H9 (cell line): ENCODE measurements around the gene FBRSL1. TPM values are rescaled to one million over a fixed set of nuclear protein-coding genes. Genes with fewer than 3 reads are reported as not detected.

Experiments used
- DNase-seq: peaks from one replicate; pipeline ENCODE4 v3.0.0-alpha.2; 2017
- H2AFZ ChIP-seq: one replicate; pipeline ENCODE4 v1.6.1; 2013; ENCODE audit warnings: mild to moderate bottlenecking, low read length, control low read depth, moderate library complexity
- H2AK5ac ChIP-seq: 2 replicates; pipeline ENCODE4 v1.6.1; 2013; ENCODE audit warnings: low read length, control low read depth, mixed read lengths; ENCODE audit not compliant: insufficient read length
- H2BK120ac ChIP-seq: one replicate; pipeline ENCODE4 v1.6.1; 2013; ENCODE audit warnings: low read depth, mild to moderate bottlenecking, low read length, control low read depth, inconsistent platforms; ENCODE audit not compliant: poor library complexity, severe bottlenecking
- H2BK12ac ChIP-seq: 2 replicates; pipeline ENCODE4 v1.6.1; 2013; ENCODE audit warnings: low read length, control low read depth, mixed read lengths, low read depth; ENCODE audit not compliant: insufficient read length
- H2BK15ac ChIP-seq: 2 replicates; pipeline ENCODE4 v1.6.1; 2013; ENCODE audit warnings: low read depth, low read length, control low read depth
- H2BK20ac ChIP-seq: one replicate; pipeline ENCODE4 v1.6.1; 2013; ENCODE audit warnings: low read depth, mild to moderate bottlenecking, low read length, control low read depth, inconsistent platforms; ENCODE audit not compliant: poor library complexity, severe bottlenecking
- H2BK5ac ChIP-seq: 2 replicates; pipeline ENCODE4 v1.6.1; 2013; ENCODE audit warnings: low read length, control low read depth, mixed read lengths; ENCODE audit not compliant: insufficient read length
- H3K14ac ChIP-seq: 2 replicates; pipeline ENCODE4 v1.6.1; 2013; ENCODE audit warnings: low read length, control low read depth; ENCODE audit not compliant: insufficient read depth
- H3K18ac ChIP-seq: 2 replicates; pipeline ENCODE4 v1.6.1; 2013; ENCODE audit warnings: low read depth, mild to moderate bottlenecking, mixed read lengths, low read length, control low read depth; ENCODE audit not compliant: insufficient read length
- H3K23ac ChIP-seq: 2 replicates; pipeline ENCODE4 v1.6.1; 2013; ENCODE audit warnings: low read length, control low read depth, mixed read lengths, low read depth; ENCODE audit not compliant: insufficient read length
- H3K23me2 ChIP-seq: 2 replicates; pipeline ENCODE4 v1.6.1; 2013; ENCODE audit warnings: low read depth, mild to moderate bottlenecking, mixed read lengths, low read length, control low read depth; ENCODE audit not compliant: insufficient read length, poor library complexity, severe bottlenecking
- H3K27ac ChIP-seq: 2 replicates; pipeline ENCODE4 v1.5.1; 2013; ENCODE audit warnings: low read length, control low read depth, mixed read lengths, low read depth; ENCODE audit not compliant: insufficient read length
- H3K27me3 ChIP-seq: 2 replicates; pipeline ENCODE4 v1.6.1; 2013; ENCODE audit warnings: low read length, control low read depth, inconsistent platforms; ENCODE audit not compliant: insufficient read depth
- H3K4ac ChIP-seq: 2 replicates; pipeline ENCODE4 v1.6.1; 2013; ENCODE audit warnings: low read depth, mild to moderate bottlenecking, control low read depth, inconsistent platforms, low read length, moderate library complexity
- H3K4me1 ChIP-seq: 2 replicates; pipeline ENCODE4 v1.6.1; 2013; ENCODE audit warnings: low read length, control low read depth, inconsistent platforms; ENCODE audit not compliant: insufficient read depth
- H3K4me2 ChIP-seq: 2 replicates; pipeline ENCODE4 v1.6.1; 2013; ENCODE audit warnings: low read length, control low read depth, mixed read lengths; ENCODE audit not compliant: insufficient read length, insufficient read depth
- H3K56ac ChIP-seq: 2 replicates; pipeline ENCODE4 v1.6.1; 2013; ENCODE audit warnings: low read depth, mild to moderate bottlenecking, mixed read lengths, low read length, control low read depth; ENCODE audit not compliant: insufficient read length
- H3K79me1 ChIP-seq: 2 replicates; pipeline ENCODE4 v1.6.1; 2013; ENCODE audit warnings: low read depth, mild to moderate bottlenecking, moderate library complexity, low read length, control low read depth, inconsistent platforms; ENCODE audit not compliant: insufficient read depth, poor library complexity, severe bottlenecking
- H3K79me2 ChIP-seq: 2 replicates; pipeline ENCODE4 v1.6.1; 2013; ENCODE audit warnings: low read length, control low read depth, inconsistent platforms; ENCODE audit not compliant: insufficient read depth
- H3K9ac ChIP-seq: 2 replicates; pipeline ENCODE4 v1.6.1; 2013; ENCODE audit warnings: low read length, control low read depth, mixed read lengths; ENCODE audit not compliant: insufficient read length; ENCODE audit errors: extremely low read depth
- H3K9me3 ChIP-seq: one replicate; pipeline ENCODE4 v1.6.1; 2013; ENCODE audit warnings: low read depth, low read length, inconsistent platforms; ENCODE audit not compliant: control insufficient read depth
- H3T11ph ChIP-seq: one replicate; pipeline ENCODE4 v1.6.1; 2013; ENCODE audit warnings: mild to moderate bottlenecking, low read length, control low read depth, inconsistent platforms
- H4K20me1 ChIP-seq: one replicate; pipeline ENCODE4 v1.6.1; 2013; ENCODE audit not compliant: control insufficient read depth, insufficient read length, insufficient read depth
- H4K5ac ChIP-seq: 2 replicates; pipeline ENCODE4 v1.6.1; 2013; ENCODE audit warnings: low read depth, mild to moderate bottlenecking, mixed read lengths, low read length, control low read depth; ENCODE audit not compliant: insufficient read length
- H4K8ac ChIP-seq: replicated peaks from 2 replicates; pipeline ENCODE4 v1.6.1; 2013; ENCODE audit warnings: low read length, control low read depth, mixed read lengths, low read depth; ENCODE audit not compliant: insufficient read length
- H4K91ac ChIP-seq: 2 replicates; pipeline ENCODE4 v1.6.1; 2013; ENCODE audit warnings: low read depth, mild to moderate bottlenecking, moderate library complexity, mixed read lengths, low read length, control low read depth; ENCODE audit not compliant: insufficient read length
- H3K27ac Mint-ChIP-seq, 3 experiments: 2 replicates in 2 of 3; 3 replicates in 1 of 3; pipeline ENCODE4 v1.8.0; 2020 to 2021; ENCODE audit warnings: mixed read lengths in 3 of 3, mild to moderate bottlenecking in 1 of 3, moderate library complexity in 1 of 3
- H3K27me3 Mint-ChIP-seq: 2 replicates; pipeline ENCODE4 v1.8.0; 2021; ENCODE audit warnings: low read depth, mild to moderate bottlenecking, moderate library complexity, mixed read lengths
- H3K36me3 Mint-ChIP-seq, 3 experiments: 2 replicates in 2 of 3; 3 replicates in 1 of 3; pipeline ENCODE4 v1.8.0; 2020 to 2021; ENCODE audit warnings: low read depth in 3 of 3, mixed read lengths in 3 of 3; ENCODE audit not compliant: insufficient read depth in 1 of 3
- H3K4me1 Mint-ChIP-seq, 2 experiments: 2 replicates each; pipeline ENCODE4 v1.8.0; 2020; ENCODE audit warnings: mixed read lengths in 2 of 2
- H3K4me3 Mint-ChIP-seq, 2 experiments: 2 replicates in 1 of 2; 3 replicates in 1 of 2; pipeline ENCODE4 v1.8.0; 2020 to 2021; ENCODE audit warnings: mild to moderate bottlenecking in 2 of 2, mixed read lengths in 2 of 2, moderate library complexity in 1 of 2
- H3K9me3 Mint-ChIP-seq, 2 experiments: 2 replicates in 1 of 2; 3 replicates in 1 of 2; pipeline ENCODE4 v1.8.0; 2020; ENCODE audit warnings: mild to moderate bottlenecking in 2 of 2, mixed read lengths in 2 of 2, moderate library complexity in 1 of 2
- WGBS: extraction: QIAGEN DNeasy Blood & Tissue Kit; methylation state at CpG from one replicate; pipeline ENCODE4 v1.1.7; 2013; ENCODE audit warnings: missing lambda C conversion rate, low lambda C conversion rate, mixed read lengths; ENCODE audit not compliant: insufficient read length; ENCODE audit errors: extremely low coverage; 5-methylcytosine and 5-hydroxymethylcytosine counted together
- total RNA-seq: library from RNA; stranded (reverse); gene quantifications from 2 replicates; pipeline ENCODE4 v1.2.1, GENCODE V29; 2021
- TF ChIP-seq, protein P1 (sequence below): fragments of 200-600 bp; sonication (generic); conservative IDR thresholded peaks from 3 replicates; pipeline ENCODE4 v1.8.0; 2021; ENCODE audit warnings: antibody characterized with exemption, mild to moderate bottlenecking

The FBRSL1 gene
- total RNA-seq, 1 experiment from 2014 or later = 90.8 TPM

DNA sequence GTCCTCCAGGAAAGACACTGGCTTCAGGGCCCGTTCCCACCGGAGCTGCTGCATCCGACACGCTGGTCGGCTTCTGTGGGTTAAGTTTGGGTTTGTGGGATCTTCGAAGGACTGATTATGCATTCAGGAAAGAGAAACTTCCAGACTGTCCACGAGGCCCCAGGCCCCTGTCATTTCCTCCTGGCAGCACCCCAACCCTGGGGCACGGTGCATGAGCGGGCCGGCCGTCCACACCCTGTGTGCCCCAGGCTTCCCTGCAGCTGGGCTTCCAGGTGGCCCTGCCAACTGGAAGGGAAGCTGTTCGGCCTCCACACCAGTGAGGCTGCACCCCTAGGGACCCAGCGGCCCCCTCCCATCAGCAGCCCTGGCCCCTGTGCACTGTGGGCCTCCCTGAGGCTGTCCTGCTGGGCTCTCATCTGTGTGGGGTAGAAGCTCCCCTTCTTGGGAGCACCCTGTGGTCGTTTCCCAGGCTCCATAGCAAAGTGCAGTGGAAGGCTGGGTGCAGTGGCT lies 9.3 kb upstream of the FBRSL1 start:
- Histone ChIP-seq H3K4me1 (no peaks in the 10 kb centered on the region), H3K4me2 (no peak overlapping the region), H2BK15ac (no peak overlapping the region), H2BK120ac (no peak overlapping the region), H4K91ac (no peak overlapping the region), H3K27ac (no peak overlapping the region), H4K20me1 (no peaks in the 10 kb centered on the region), H2BK5ac (no peak overlapping the region), H3K9ac (no peak overlapping the region), H2BK20ac (no peak overlapping the region), H3K18ac (no peak overlapping the region), H4K8ac (no peak overlapping the region), H2BK12ac (no peak overlapping the region), H2AK5ac (no peak overlapping the region), H3K56ac (no peak overlapping the region), H3K79me1 (no peaks in the 10 kb centered on the region), H2AFZ (no peak overlapping the region), H3K79me2 (no peaks in the 10 kb centered on the region), H3K9me3 (no peaks in the 10 kb centered on the region), H3T11ph (no peak overlapping the region), H3K14ac (no peak overlapping the region), H4K5ac (no peak overlapping the region), H3K23ac (no peak overlapping the region), H3K27me3 (peaks cover 25% of the 10 kb centered on the region; the same call in 1 of the 2 replicates), H3K23me2 (no peaks in the 10 kb centered on the region), H3K4ac (no peak overlapping the region)
- peaks cover 0 to 2% of the 10 kb centered on the region in 2 experiments; a peak in 2 of 4 replicates for H3K4me1 Mint-ChIP-seq
- no peak overlapping the region for H3K27ac Mint-ChIP-seq
- TF ChIP-seq, protein P1, sequence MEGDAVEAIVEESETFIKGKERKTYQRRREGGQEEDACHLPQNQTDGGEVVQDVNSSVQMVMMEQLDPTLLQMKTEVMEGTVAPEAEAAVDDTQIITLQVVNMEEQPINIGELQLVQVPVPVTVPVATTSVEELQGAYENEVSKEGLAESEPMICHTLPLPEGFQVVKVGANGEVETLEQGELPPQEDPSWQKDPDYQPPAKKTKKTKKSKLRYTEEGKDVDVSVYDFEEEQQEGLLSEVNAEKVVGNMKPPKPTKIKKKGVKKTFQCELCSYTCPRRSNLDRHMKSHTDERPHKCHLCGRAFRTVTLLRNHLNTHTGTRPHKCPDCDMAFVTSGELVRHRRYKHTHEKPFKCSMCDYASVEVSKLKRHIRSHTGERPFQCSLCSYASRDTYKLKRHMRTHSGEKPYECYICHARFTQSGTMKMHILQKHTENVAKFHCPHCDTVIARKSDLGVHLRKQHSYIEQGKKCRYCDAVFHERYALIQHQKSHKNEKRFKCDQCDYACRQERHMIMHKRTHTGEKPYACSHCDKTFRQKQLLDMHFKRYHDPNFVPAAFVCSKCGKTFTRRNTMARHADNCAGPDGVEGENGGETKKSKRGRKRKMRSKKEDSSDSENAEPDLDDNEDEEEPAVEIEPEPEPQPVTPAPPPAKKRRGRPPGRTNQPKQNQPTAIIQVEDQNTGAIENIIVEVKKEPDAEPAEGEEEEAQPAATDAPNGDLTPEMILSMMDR = no peak
- WGBS = no CpG with 5 or more reads among the region's 14 CpGs
- peaks cover 0 to 4% (median 4%) of the 10 kb centered on the region in 3 experiments; a peak in 5 of 7 replicates for H3K36me3 Mint-ChIP-seq
- no peak for DNase-seq
- peaks cover 97% of the 10 kb centered on the region for H3K27me3 Mint-ChIP-seq
- H3K9me3 Mint-ChIP-seq = peaks cover 4 to 6% of the 10 kb centered on the region in 2 experiments; a peak in 4 of 5 replicates
- H3K4me3 Mint-ChIP-seq = no peak overlapping the region
